HG03097 (cell line): ENCODE results near the gene ZBED4.
"Not testable (repeated sequence)": the region's sequence is repeated elsewhere in the genome, so short reads cannot be mapped to it uniquely, and the experiment has no call there.

Experiments used
- ATAC-seq: cut with Tn5 transposase; IDR thresholded peaks from one replicate; pipeline ENCODE4 v1.9.1; 2021; ENCODE audit not compliant: unreplicated experiment, low FRiP score

The ZBED4 gene, protein sequence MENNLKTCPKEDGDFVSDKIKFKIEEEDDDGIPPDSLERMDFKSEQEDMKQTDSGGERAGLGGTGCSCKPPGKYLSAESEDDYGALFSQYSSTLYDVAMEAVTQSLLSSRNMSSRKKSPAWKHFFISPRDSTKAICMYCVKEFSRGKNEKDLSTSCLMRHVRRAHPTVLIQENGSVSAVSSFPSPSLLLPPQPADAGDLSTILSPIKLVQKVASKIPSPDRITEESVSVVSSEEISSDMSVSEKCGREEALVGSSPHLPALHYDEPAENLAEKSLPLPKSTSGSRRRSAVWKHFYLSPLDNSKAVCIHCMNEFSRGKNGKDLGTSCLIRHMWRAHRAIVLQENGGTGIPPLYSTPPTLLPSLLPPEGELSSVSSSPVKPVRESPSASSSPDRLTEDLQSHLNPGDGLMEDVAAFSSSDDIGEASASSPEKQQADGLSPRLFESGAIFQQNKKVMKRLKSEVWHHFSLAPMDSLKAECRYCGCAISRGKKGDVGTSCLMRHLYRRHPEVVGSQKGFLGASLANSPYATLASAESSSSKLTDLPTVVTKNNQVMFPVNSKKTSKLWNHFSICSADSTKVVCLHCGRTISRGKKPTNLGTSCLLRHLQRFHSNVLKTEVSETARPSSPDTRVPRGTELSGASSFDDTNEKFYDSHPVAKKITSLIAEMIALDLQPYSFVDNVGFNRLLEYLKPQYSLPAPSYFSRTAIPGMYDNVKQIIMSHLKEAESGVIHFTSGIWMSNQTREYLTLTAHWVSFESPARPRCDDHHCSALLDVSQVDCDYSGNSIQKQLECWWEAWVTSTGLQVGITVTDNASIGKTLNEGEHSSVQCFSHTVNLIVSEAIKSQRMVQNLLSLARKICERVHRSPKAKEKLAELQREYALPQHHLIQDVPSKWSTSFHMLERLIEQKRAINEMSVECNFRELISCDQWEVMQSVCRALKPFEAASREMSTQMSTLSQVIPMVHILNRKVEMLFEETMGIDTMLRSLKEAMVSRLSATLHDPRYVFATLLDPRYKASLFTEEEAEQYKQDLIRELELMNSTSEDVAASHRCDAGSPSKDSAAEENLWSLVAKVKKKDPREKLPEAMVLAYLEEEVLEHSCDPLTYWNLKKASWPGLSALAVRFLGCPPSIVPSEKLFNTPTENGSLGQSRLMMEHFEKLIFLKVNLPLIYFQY

DNA sequence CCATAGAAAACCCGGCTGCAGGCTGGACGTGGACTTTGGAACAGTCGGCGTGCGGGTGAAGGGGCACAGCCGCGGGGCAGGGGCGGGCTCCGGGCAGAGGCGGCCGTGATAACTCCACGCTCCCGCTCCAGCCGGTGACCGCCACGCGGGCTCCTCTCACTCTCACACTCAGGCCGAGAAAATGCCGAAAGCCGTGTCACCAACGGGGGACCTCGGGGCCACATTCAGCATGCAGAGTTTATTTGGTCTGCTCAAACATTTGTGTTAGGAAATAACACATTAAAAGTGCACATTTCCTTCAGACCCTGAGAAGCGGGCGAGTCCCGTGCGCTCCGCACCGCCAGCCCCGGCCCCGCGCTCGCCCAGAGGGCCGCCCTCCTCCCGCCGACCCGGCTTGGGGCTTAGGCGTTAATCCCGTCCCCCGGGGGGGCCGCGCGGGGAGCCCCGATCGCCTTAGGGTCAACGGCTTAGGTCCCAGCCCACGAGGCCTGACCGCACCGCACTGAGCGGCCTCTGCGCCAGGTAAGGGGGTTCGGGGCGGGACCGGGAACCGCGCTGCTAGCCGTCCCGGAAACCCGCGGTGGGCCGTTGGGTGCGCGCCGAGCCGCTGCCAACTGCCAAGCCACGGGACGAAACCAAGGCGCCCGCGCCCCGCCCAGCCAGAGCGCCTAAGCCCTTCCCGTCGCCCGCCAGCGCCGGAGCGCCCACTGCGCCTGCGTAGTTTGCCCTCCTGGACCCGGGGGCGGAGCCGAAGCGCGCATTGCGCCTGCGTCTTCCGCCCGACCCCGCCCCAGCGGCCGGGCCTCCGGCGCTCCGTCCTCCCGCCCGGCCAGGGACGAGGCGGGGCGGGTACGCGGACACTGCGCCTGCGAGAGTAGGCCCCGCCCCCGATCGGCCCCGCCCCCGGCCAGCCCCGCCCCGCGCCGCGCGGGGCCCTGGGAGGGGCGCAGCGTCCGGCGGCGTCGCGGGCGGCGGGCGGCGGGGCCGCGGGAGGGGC, at the start of gene ZBED4:
ZBED4 (plus strand) TSS at position 947 of the 997 bp plus-strand sequence. CDS start 29,819 bp downstream, outside the sequence.
- peak; percentile 78 for ATAC-seq

DNA sequence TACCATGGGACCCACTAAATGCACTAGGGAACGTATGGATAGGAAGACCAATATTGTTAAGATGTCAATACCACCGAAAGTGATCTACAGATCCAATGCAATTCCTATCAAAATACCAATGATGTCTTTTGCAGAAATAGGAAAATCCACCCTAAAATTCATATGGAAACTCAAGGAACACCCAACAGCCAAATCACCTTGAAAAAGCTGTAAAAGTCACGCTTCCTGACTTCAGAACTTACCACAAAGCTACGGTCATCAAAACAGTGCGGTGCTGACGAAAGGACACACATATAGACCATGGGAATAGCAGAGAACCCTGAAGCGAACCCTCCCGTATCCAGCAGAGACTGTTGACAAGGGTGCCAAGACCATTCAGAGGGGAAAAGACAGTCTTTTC, 46.5 kb upstream of the ZBED4 start:
- no peak for ATAC-seq

DNA sequence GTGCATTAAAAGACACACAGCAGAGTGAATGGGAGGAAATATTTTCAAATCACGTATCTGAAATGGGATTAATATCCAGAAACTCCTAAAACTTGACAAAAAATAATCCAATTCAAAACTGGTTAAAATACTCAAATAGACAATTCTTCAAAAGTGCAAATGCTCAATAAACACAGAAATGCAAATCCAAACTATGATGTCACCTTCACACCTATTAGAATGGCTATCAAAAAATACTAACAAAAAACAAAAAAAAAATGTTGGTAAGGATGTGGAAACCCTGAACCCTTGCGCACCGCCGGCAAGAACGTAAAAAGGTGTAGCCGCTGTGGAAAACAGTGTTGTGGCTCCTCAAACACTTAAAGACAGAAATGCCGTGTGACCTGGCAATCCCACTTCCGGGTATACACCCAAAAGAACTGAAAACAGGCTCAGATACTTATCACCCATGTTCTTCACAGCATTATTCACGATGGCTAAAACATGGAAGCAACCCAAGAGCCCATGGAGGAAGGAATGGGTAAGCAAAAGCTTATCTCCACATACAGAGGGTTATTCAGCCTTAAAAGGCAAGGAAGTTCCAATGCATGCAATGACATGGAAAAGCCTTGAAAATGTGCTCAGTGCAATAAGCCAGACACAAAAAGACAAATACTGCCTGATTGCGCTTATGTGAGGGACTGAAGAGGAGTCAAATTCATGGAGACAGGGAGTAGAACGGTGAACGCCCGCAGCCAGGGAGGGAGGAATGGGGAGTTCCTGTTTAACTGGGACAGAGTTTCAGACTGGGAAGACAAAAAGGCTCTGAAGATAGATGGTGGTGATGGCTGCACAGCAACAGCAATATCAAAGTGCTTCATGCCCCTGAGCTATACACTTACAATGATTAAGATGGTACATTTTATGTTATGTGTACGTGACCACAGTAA, 45.6 kb upstream of the ZBED4 start:
- ATAC-seq = no peak

DNA sequence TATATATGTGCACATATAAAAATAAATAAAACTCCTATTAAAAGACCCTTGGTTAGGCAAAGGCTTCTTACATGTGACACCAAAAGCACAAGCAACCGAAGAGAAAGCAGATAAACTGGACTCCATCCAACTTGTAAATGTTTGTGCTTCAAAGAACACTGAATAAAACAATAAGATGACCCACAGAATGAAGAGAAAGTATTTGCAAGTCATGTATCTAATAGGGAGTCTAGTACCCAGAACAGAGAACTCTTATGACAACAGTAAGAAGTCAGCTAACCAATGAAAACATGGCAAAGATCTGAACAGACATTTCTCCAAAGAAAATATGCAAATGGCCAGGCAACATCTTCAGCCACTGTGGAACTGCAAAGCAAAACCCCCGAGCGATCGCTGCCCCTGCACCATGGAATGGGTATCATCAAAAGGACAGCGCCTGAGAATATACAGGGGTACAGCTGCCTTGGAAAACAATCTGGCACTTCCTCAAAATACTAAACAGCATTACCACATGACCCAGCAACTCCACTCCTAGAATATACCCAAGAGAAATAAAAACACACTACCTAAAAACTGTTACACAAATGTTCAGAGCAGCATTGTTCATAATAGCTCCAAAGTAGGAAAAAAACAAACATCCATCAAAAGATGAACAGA, 43.2 kb upstream of the ZBED4 start:
- no peak for ATAC-seq

DNA sequence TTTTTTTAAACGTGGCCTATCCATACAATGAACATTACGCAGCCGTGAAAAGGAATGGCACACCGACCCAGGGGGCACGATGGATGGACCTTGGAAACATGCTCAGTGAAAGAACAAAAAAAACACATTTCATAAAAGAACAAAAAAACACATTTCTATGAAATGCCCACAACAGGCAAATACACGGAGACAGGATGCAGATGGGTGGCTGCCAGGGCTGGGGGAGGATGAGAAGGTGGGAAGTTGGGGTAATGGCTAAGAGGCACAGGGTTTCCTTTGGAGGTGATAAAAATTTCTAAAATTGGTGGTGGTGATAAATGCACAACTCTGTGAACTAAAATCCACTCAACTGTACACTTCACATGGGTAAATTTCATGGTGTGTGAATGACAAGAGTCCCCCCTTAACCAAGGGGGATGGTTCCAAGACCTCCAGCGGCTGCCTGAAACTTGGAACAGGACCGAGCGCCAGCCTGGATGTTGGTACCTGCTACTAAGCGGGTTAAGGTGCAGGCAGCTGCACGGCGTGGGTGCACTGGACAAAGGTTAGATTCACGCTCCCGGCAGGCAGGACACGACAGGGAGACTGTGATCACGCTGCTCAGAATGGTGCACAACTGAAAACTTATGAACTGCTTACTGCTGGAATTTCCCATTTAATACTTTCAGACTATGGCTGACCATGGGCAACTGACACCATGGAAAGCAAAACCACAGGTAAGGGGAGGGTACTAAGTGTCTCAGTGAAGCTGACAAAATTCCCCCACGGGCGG, 42.4 kb upstream of the ZBED4 start:
- ATAC-seq = no peak

DNA sequence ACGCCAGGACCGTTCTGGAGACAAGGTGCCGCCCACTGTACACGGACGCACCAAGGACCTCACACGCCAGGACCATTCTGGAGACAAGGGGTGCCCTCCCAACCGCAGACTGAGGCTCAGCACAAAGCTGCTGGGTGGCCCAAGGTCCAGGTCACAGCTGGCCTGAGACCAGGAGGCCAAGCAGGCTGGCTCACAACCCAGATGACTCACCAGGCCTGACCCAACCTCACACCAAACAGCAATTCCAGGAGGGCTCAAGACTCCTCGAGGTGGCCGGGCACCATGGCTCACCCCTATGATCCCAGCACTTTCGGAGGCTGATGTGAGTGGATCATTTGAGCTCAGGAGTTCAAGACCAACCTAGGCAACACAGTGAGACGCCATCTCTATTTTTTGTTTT, 40.8 kb upstream of the ZBED4 start:
- ATAC-seq = no peak

DNA sequence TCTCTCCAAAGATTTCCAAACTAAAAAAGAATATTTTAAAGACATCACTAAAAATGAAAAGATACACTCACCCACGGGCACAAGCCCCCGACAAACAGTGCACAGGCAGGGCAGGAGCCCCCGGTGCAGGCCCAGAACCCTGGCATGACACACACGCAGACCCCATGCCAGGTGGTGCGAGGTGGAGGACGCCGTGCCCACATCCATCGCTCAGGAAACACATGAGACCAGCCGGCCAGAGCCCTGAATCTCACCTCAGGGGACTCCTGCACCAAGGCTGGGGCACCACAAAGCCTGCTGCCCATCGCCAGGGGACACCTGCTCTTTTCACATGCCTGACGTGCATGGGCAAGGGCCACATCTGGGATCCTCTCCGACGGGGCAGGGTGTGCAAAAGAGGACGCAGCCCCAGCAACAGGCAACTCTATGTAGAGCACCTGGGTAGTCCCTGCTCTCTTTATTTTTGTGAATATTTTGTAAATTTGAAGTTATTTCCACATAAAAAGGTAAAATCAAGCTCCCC, 39.4 kb upstream of the ZBED4 start:
- ATAC-seq = no peak

DNA sequence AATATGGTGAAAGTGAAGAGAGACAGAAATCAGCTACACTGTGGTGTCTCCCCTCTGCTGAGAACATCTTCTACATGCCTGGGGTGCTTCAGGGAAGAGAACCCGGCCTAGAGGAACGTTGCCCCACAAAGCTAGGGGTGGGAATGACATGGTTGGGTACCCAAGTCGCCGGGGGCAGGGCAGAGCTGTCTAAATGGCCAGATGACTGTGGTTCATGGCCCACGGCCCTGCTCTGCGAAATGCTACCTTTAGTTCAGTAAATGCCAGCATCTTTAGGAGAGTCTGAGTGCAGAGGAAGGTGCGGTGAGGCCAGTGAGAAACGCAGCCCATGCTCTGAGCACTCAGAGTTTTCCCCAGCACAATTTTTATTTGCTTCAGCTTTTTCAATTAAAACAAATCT, 38.8 kb upstream of the ZBED4 start:
- no peak for ATAC-seq

DNA sequence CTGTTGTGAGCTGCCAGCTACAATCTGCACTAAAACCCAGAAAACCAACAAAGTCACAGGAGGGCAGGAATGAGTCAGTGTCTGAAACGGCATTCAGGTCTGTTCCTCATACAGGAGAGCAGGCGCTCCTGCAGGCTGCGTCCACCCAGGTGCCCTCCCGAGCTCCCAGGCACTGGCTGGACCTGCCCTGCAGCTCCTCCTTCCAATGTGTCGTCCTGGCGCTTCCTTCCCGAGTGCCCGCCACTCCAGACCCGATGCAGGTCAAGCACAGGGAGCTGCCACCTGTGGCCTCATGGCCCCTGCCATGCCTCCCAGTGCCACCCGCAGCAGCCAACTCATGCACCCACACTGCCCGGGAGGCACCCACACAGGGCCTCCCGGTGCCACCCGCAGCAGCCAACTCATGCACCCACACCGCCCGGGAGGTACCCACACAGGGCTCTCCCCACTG, 38.0 kb upstream of the ZBED4 start:
- no peak for ATAC-seq

DNA sequence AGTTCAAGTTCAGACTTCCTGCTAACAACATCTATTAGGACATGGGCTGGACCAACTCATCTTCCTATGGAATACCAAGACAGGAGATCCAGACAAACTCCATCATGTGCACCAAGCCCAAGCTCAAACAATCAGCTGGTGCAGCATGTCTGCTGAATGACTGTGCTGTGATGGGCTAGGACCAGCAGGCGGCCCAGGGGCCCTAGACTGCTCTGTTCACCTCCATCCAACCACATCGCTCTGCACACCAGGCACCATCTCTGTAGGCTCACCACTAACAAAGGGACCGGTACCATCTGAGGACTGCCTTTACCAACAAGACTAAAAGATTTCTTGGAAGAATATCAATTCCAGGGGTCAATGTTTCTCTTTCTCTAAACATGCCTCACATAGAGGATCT, 36.3 kb upstream of the ZBED4 start:
- ATAC-seq = no peak

DNA sequence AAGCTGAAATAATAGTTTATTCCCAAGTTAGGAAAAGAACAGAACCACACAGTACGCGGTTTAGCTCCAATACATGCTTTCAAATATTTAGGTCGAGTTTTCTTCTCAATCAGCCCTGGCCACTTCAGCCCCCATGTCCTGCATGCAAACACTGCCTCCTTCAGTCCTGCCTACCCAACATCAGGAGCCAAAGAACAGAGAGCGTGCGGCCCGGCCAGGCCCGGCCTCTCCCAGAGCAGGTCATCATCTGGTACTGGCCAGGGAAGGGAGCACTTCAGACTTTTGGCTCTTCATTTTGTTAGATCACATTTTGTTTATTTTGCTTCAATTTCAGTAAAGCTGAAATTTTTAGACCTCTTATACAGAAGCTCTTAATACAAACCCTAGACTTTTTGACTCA, 32.7 kb upstream of the ZBED4 start:
- no peak for ATAC-seq

DNA sequence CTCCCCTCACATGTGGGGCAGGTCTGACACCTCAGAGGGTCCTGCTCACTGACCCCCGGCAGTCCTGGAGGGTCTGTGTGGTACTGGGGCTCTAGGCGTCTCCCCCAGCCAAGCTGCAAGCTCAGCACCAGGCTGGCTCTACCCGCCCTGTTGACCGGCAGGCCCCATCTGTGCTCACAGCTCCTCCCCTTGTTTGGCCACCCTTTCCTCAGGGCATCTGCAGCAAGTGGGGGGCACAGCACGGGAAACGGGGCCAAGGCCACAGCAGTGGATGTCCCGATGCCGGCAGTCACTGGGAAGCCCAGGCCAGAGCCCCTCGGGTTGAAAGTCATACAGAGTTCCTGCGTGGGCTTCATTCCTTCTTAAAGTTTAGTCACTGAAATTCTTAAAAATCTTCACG, 31.9 kb upstream of the ZBED4 start:
- not testable (repeated sequence) for ATAC-seq

DNA sequence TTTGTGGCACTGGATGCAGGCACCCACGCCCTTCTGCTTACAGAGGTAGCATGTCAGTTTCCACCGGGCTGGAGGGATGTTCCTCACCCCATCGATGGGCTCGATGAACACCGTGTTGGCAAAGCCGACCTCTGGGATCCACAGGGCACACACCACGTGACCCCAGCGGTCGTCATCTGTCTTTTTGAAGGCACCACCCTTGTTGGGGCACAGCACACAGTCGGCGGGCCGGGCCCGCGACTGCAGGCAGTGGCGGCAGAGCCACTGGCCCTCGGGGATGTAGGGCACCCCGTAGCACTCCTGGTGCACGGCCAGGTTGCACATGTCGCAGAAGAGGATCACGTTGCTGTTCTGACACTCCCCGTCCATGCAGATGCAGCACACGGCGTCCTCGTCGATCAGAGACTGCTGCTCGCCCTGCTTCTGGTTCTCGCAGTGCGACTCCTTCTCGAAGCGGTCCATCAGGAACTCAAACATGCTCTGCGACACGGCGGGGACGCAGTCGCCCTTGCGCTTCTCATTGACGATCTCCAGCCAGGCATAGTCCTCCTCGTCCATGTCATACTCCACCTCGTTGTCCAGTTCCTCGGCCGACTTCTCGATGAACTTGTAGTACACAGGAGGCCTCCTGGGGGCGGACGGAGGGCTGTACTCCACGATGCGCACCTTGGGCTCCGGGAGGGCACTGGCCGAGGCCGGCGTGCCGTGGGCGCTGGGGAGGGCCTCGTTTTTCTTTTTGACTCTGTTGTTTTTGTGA, 30.2 kb upstream of the ZBED4 start:
- ATAC-seq = no peak

DNA sequence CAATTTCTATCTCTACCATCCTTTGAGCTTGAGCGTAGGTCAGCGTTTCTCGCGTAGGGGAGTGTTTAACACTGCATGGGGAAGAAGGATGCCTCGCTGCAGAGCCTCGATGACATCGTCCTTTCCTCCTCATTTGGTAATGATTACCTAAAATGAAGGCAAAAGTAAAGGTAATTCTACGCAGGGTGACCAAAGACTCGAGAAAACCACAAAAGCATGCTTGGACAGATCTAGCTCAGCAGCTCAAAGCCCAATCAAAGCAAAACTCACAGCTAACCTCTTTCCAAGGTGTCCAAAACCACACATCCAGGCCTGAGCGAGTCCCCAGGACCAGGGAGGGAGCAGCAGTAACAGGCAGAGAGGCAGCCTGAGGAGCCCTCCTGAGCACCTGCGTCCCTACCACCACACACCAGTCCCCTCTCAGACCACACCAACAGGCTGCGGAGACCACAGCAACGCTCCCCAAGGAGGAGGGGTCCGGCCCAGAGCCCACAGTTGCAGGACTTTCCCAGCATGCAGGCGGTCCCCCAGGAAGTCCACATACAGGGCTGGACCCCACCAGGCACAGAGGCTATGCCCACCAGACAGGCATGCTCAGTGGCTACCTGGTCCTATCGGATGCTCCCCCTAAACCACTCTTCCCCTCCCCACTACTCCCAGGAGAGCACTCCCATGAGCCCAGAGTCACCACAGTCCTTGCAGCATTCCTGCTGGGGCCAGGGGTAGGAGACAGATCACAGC, 29.3 kb upstream of the ZBED4 start:
- ATAC-seq = no peak

DNA sequence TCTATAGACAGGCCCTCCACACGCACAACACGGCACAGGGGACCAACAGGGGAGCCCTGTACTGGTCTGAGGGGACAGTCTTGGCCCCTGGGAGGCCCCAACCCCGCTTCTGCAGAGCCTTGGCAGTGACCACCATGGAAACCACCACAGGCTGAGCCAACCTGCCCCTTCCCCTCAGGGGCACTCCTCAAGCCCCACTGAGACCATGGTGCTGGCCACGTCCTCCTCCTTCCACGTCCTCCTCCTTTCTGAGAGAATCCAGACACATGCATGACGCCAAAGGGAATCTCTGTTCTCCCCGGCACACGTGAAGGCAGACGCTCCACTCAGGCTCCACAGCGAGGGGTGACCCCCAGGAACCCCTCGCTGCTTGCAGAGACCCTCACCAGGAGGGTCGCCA, 28.7 kb upstream of the ZBED4 start:
- no peak for ATAC-seq

DNA sequence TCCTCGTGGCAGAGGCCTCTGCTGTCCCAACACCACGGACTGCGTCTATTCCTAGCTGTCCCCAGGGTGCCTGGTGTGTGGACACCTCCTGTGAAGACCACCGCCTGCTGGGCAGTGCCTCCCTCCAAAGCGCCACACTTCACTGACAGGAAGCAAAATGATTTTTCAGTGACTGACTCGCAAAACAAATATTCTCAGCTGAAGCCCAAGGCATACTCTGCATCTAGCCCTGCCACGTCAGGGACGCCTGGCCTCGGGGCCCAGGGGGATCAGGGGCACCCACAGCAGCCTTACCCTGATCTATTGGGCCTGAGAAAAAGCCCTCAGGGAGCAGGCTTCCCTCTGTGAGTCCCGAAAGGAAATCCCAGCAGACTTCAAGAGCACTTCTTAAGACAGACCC, 28.2 kb upstream of the ZBED4 start:
- ATAC-seq = no peak
